GM19025 (cell line): ENCODE measurements around the gene PRKAA1.

Experiments
- ATAC-seq: cut with Tn5 transposase; IDR thresholded peaks from one replicate; pipeline ENCODE4 v1.9.1; 2021; ENCODE audit warnings: mild to moderate bottlenecking, low read depth, moderate library complexity; ENCODE audit not compliant: unreplicated experiment

Gene PRKAA1

GRCh38 chr5:40798012-40798800 lies at the start of gene PRKAA1:
Gene PRKAA1, minus strand, starts transcription at chr5:40798374. Its CDS starts 185 bp downstream, at chr5:40798189.
- peak; percentile 97 for ATAC-seq

- ATAC-seq, result no peak
Measured at GRCh38 chr5:40847525-40847924, 49.4 kb upstream of the PRKAA1 start.

- ATAC-seq, result no peak
Measured at GRCh38 chr5:40846371-40846770, 48.2 kb upstream of the PRKAA1 start.

GRCh38 chr5:40844565-40844964 lies 46.4 kb upstream of the PRKAA1 start:
- ATAC-seq, result no peak

- ATAC-seq, result no peak
Measured at GRCh38 chr5:40842351-40842750, 44.2 kb upstream of the PRKAA1 start.

GRCh38 chr5:40841068-40841805 lies 43.1 kb upstream of the PRKAA1 start, which contains the start of gene CARD6:
Gene CARD6, plus strand, starts transcription at chr5:40841367. Its CDS starts 16 bp downstream, at chr5:40841383.
- peak; percentile 48 for ATAC-seq

GRCh38 chr5:40838086-40838485 lies 39.9 kb upstream of the PRKAA1 start:
- ATAC-seq, result no peak

- peak; percentile 98 for ATAC-seq
Measured at GRCh38 chr5:40834849-40835787, 36.9 kb upstream of the PRKAA1 start, which contains the start of gene RPL37. Gene RPL37, minus strand, starts transcription at chr5:40835222. Its CDS starts 37 bp downstream, at chr5:40835185.

- ATAC-seq, result no peak
Measured at GRCh38 chr5:40834391-40834848, 36.2 kb upstream of the PRKAA1 start.

GRCh38 chr5:40833712-40834229 lies 35.6 kb upstream of the PRKAA1 start:
- ATAC-seq, result no peak

- ATAC-seq, result no peak
Measured at GRCh38 chr5:40832345-40832744, 34.2 kb upstream of the PRKAA1 start.

- ATAC-seq, result no peak
Measured at GRCh38 chr5:40831346-40832210, 33.4 kb upstream of the PRKAA1 start.

- no peak for ATAC-seq
Measured at GRCh38 chr5:40829748-40830533, 31.8 kb upstream of the PRKAA1 start.

GRCh38 chr5:40828690-40829661 lies 30.8 kb upstream of the PRKAA1 start:
- no peak for ATAC-seq

GRCh38 chr5:40828021-40828631 lies 30.0 kb upstream of the PRKAA1 start:
- no peak for ATAC-seq

GRCh38 chr5:40827188-40827977 lies 29.2 kb upstream of the PRKAA1 start:
- no peak for ATAC-seq
